GM21447 (cell line): Measurements from ENCODE around the gene RGS2.

Source experiments
- ATAC-seq: cut with Tn5 transposase; IDR thresholded peaks from one replicate; pipeline ENCODE4 v1.9.1; 2021; ENCODE audit not compliant: unreplicated experiment

Gene RGS2

GRCh38 chr1:192826791-192827546, 18.1 kb downstream of the RGS2 start:
- ATAC-seq = no peak

DNA sequence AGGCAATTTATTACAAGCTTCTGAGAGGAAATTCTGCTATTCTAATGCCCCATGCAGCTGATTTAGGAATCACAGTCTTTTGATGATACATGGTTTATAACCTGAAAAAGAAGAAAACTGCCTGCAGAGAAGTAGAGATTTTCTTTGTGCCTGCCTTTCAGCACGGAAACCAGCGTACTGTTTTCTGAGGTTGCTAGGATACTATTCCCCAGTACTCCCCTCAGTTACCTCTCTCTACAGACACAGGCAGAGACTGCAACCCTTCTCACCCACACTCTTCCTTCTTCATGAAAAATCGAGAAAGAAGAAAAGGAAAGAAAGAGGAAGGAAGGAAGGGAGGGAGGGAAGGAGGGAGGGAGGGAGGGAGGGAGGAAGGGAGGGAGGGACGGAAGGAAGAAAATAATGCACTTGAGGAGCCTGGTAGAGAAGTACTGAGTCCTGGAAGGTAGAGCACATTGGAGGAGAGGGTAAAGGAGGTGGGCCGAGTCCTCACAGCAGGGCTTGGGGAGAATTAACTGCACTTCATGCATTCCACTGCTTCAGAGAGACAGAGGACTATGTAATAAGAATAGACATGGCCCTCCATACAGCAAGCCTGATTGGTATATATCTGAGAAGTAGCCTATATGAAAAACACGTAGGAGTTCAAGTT, 21.9 kb downstream of the RGS2 start:
- ATAC-seq = no peak

DNA sequence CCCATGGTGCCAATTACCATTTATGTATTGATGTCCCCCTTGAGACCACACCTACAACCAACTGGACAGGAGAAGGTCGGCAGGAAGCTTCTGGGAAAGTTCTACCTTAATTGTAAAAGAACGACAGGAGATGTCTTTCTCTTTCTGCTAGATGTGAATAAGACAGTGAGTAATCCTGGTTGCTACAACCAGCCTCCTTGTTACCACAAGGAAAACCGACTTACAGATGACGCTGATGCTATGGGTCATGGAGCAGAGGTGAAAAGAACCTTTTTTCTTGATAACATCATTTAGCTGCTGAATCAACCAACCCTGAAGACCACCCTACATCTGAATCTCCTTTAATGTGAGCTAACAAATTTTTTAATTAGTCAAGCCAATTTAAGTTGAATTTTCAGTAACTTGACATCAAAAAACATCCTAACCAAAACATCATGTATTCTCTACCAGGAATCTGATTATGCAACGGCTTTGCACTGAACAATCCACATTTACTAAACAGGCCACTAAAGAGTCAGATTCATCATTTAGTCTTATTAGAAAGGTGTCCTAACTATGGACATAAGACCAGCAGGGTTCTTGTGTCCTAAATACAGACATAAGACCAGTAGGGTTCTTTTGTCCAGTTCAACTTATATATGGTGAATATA, 23.0 kb downstream of the RGS2 start:
- ATAC-seq = no peak

DNA sequence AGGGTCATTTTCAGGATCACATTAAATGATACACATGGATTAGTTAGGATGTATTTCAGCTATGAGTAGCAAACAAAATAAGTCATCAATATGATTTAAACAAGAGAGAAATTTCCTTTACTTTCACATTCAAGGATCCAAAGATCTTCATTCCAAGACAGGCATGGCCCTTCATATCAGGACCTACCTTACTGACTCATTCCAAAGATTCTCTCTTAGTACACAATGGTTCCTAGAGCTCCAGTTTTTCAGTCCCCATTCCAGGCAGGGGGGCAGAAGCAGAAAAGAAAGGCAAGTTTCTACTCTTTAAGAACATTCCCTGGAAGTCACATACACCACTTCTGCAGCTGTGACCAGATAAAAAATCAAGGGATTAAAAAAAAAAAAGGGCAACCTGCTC, 23.7 kb downstream of the RGS2 start:
- no peak for ATAC-seq

DNA sequence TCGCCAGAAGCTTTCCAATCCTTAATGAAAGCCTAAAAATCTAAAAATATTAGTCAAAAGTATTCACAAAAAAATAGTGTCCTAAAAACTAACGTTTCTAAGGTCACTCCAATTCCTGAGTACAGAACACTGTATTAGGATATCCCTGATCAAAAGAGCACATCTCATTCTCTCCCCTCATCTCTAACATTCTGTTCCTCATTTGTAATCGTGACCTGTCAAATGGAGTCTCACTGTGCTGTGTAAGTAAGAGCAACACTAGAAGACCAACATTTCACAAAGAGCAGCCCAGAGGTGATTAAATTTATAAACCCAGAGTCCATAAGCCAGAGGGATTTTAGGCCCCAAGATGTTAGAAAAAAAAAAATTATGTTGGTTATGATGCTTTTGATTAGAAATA, 26.3 kb downstream of the RGS2 start:
- ATAC-seq = no peak

GRCh38 chr1:192839162-192840066, 30.6 kb downstream of the RGS2 start:
- ATAC-seq = no peak

DNA sequence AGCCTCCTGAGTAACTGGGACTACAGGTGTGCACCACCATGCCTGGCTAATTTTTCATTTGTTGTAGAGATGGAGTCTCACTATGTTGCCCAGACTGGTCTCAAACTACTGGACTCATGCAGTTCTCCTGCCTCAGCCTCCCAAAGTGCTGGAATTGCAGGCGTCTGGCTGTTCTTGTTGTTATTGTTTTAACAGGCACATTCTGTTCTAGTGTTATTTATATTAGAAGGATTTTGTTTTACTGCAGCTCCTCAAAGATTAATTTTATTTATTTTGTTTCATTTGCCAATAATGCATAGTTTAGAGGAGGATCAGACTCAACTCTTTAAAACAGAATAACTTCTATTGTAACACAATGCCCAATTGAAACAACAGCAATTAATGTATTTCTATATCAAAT, 35.5 kb downstream of the RGS2 start:
- ATAC-seq = no peak

DNA sequence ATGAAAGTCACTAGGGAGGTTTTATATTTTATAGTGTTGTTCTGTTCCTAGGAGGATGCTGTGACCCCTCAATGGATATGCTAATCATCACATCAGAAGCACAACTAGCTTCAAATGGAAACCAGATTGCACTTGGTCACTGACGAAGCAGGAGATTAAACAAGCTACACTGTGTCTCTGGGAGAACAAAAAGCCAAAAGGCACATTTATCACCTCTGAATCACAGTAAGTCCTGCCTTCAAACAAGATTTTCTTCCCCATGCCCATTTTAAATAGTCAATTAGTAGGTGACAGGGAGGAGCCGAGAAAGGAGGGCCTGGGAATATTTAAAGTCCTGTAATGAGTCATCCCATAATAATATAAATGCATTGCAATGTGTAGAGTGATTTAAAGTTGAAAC, 38.1 kb downstream of the RGS2 start:
- no peak for ATAC-seq

DNA sequence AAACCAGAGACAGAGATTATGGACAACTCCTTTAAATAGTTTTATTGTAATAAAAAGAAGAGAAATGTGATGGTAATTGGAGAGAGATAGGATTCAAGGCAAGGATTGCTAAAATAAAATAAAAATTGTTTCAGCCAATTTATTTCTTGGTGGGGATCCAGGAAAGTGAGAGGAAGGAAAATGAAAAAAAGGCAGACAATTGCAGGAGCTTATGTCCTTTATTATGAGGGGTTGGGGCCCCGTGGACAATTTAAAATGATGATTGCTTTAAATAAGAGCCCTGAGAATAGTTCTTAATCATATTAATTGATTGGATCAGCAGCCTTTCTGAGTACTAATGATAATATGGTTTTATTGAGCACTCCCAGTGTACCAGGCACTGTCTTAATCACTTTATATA, 40.2 kb downstream of the RGS2 start:
- ATAC-seq = no peak

GRCh38 chr1:192849442-192849841, 40.6 kb downstream of the RGS2 start:
- ATAC-seq = no peak

GRCh38 chr1:192852001-192852947, 43.4 kb downstream of the RGS2 start:
- ATAC-seq = no peak

GRCh38 chr1:192858456-192858855, 49.6 kb downstream of the RGS2 start:
- no peak for ATAC-seq

DNA sequence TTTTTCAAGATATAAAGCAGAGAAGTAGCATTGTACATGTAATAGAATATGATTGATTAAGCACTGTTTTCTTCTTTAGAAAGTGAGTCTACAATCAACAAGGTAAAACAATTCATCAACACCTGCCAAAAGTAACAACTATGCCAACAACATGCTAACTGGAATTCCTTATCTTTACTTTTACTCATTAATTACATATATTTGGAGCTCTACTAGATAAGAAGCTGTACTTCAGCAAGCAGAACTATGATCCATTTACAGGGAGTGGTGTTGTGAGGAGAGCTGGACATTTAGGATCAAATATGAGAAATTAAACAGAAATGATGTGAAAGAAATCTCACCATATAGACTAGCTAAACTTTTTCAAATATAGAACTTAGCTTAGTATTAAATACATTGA, 51.0 kb downstream of the RGS2 start:
- no peak for ATAC-seq

DNA sequence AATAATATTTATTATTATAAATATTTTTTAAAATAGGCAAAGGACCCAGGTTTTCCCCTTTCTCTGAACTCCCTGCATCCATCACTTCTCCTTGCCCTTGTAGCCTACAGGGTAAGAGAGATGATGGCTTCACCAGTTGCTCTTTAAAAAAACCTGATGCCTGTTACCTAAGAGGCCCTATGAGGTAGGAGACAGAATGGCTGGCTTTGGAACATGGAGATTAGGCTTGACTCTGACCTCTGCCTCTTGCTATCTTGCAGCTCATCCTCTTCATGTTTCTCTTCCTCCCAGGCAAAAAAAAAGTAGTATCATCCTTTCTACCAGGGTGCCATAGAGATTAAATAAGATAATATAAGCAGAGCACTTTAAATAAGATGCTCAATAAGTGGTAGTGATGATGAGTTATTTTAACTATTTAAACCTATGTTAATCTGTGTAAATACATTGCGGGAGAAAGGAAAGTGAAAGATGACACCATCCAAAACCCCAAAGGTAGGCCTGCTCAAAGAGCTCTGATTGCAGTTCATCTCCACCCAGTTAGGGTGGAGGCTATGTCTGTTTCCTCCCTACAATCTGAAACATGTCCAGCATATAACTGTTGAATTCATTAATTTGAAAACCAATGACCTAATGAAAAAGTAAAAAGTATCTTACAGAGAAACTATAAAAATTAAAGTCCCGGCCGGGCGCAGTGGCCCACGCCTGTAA, 51.8 kb downstream of the RGS2 start:
- no peak for ATAC-seq

DNA sequence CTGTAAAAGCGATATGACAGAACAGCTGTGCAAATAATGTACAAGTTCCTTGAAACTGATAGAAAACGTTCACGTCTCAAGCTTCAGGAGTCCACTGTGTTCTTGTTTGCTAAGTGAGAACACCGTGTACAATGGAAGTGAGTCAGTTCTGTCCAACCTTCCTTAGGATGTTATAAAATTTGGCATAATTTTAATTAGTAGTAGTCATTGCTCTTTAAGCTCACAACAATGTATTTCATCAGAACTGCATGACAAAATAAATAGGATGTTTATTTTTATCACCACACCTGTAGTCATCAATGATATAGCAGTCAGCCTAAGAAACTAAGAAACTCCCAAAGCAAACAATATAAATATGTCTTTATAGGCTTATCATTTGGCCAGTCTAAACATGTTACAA, 53.0 kb downstream of the RGS2 start:
- no peak for ATAC-seq
